ENCODE data around the gene INHBA.

GRCh38 chr7:41655426-41655825, 47.5 kb downstream of the INHBA start:
- TF ChIP-seq POLR2A (IDR thresholded peaks at IDR 0.05) (no peak), CTCF (IDR thresholded peaks at IDR 0.05) (no peak)
